GM03348 (cell line): Measurements from ENCODE around the gene MBD3L1.

Experiments used
- DNase-seq: peaks from one replicate; pipeline ENCODE4 v3.0.0; 2012; ENCODE audit warnings: low spot score

The MBD3L1 gene

DNA sequence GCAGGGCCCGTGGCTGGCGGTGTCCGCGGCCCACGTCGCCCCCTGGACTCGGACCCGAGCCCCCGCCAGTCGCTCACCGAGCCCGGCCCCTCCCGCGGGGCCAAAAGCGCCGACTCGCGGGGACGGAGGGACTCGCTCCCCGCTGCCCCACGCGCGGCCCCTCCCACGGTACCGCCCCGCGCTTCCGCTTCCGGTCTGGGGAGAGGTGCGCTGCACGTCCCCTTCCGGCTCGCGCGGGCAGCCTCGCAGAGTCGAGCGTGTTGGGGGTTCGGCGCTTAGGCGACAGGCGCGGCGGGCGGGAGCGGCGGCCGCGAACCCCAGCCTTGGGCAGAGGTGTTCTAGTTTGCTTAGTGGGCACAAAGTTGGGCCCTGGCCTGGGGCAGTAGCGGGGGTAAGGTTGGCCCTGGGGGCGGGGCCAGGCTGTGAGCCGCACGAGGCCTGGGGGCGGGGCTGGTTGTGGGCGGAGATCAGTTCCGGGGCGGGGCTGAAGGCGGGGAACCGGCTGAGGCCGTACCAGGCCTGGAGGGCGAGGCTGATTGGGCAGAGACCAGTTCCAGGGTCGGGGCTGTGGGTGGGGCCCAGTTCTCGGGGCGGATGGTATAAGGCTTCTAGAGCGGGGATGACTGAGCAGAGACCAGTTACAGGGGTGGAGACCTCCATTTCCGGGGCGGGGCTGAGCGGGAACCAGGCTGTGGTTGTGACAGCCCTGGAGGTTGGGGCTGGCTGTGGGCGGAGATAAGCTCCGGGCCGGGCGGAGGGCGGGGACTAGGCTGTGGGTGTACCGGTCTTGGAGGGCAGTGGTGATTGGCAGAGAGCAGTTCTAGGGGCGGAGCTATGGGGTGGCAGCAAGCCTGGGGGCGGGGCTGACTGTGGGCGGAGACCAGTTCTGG, at the start of gene MBD3L1, which contains the start of gene ZNF558:
Gene MBD3L1 (plus strand): TSS at position 246 of the 890 bp plus-strand sequence. CDS start 10,302 bp downstream, outside the sequence.
Gene ZNF558 (minus strand): TSS at position 173 of the 890 bp plus-strand sequence. CDS start 9,645 bp downstream, outside the sequence.
- peak; percentile 99 for DNase-seq

DNA sequence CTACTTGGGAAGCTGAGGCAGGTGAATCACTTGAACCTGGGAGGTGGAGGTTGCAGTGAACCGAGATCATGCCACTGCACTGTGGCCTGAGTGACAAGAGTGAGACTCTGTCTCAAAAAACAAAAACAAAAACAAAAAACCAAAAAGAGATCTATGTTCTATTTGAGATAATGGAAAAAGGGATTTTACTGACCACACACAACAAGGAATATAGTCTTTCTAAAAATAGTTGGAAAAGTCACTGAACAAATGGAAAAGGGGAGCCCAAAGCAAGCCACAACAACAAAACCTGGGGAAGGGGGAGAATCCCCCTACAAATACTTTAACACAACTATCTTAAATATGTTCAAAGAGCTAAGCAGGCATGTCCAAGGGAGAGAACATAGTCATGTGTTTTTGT, 37.4 kb upstream of the MBD3L1 start:
- no peak for DNase-seq

DNA sequence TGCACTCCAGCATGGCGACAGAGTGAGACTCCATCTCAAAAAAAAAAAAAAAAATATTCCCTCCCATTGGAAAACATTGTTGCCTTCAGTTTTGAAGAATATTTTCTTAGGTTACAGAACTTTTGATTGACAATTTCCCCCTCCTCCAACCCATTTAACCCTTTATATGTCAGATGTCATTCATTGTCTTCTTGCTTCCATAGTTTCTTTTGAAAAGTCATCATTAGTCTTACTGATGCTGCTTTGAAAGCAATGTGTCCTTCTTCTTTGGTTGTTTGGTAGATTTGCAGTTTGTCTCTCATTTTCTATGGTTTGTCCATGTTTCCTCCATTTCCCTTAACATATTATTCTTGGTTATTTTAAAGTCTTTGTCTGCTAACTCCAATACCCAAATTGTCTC, 25.5 kb upstream of the MBD3L1 start:
- no peak for DNase-seq

DNA sequence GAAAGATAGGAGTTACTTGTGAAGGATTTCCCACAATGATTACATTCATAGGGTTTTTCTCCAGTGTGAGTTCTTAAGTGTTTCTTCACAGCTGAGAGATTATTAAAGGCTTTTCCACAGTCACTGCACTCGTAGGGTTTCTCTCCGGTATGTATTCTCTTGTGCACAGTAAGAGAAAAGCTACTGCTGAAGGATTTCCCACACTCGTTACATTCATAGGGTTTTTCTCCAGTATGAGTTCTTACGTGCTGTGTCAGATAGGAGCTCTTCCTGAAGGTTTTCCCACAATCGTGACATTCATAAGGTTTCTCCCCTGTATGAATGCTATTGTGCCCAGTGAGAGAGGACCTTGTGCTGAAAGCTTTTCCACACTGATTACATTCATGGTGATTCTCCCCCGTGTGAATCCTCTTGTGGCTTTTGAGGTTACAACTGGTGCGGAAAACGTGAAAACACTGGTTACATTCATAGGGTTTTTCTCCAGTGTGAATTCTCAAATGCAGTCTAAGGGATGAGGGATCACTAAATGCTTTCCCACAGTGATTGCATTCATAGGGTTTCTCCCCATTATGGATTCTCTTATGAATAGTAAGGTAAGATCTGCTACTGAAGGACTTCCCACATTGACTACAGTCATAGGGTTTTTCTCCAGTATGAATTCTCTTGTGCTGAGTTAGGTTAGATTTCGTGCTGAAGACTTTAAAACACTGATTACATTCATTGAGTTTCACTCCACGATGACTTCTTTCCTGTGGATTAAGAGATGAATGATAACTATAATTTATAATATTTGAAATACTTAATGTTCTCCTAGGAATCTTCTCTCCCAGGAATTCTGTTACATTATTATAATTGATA, 20.6 kb upstream of the MBD3L1 start:
- DNase-seq: no peak

DNA sequence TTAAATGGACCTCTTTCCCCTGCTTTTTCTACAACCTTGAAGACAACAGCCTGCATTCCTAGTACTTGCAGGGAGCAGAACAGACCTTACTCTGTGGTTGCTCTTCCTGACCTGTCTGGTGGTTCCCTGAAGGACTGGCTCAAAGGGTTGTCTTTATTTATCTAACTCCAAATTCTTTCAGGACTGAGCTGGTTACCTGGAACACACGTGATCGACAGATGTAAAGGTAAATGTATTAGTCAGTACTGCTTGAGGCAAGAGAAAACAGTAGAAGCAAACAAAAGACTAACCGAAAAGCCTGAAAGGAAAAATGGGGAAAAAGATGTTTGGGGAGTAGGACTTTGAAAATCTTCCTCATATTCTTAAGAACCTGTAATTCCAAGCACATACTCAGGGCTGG, 18.0 kb upstream of the MBD3L1 start:
- no peak for DNase-seq

DNA sequence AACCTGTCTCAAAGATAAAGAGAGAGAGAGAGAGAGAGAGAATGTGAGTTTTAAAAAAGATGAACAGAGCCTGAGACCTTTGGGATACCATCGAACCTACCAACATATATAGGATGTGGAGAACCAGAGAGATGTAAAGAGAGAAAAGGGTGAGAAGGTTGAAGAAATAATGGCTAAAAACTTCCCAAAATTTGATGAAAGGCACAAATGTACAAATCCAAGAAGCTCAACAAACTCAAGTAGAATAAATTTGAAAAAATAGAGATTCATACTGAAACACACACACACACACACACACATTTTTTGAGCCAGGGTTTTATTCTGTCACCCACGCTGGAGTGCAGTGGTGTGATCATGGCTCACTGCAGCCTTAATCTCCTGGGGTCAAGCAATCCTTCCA, 16.4 kb upstream of the MBD3L1 start:
- DNase-seq: no peak

DNA sequence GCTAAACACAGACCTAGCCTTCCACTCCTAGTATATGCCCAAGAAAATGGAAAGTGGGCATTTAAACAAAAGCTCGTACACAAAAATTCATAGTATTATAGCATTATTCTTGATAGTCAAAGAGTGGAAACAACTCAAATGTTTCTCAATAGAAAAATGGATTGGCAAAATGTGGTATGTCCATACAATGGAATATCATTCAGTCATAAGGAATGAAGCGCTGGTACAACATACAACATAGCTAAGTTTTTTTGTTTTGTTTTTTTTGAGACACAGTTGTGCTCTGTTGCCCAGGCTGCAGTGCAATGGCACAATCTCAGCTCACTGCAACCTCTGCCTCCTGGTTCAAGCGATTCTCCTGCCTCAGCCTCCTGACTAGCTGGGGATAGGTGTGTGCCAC, 11.9 kb upstream of the MBD3L1 start:
- DNase-seq: no peak

DNA sequence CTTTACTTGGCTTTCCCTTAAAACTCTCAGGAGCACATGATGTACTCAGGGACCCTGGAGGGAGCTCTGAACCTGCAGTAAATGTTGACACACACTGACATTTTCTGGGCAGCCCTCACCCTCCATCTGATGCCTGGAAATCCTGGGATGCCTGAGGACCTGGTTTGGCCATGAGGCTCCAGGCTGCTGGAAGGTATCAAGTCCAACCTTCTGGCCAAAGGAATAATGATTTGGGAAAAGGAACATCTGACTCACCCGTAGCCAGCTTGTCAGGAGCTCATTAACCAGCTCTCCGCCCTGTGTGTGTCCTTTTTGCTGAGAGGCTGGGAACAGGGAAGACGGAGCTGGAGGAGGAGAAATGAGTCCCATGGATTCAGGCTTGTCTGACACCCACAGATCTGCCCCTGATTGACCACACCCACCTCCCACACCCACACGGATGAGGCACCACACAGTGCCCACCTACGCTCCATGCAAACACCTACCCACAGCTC, 10.4 kb upstream of the MBD3L1 start:
- DNase-seq: no peak

DNA sequence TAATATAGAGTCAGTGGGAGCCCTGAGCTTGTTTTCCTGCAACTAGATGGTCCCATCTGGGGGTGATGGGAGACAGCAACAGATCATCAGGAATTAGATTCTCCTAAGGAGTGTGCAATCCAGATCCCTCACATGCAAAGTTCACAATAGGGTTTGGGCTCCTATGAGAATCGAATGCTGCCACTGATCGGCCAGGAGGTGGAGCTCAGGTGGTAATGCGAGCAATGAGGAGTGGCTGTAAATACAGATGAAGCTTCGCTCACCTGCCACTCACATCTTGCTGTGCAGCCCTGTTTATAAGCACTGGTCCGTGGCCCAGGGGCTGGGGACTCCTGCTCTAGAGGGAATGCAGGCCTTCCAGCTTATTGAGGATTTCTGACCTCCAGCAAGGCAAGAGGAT, 5.8 kb upstream of the MBD3L1 start:
- DNase-seq: no peak

DNA sequence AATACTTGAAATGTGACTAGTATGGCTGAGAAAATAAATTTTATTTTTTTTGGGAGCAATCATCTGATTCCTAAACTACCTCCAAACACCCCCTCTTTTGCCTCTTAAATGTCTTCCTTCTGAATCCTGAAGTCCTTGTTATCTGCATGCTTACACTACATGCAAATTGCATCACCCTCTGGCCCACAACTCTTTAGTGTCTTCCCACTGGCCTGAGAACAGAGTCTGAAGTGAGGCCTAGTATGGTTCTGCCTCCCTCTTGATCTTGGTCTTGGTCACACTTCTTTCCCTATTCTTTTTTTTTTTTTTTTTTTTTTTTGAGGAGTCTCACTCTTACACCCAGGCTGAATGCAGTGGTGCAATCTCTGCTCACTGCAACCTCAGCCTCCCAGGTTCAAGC, 4.9 kb upstream of the MBD3L1 start:
- no peak for DNase-seq

DNA sequence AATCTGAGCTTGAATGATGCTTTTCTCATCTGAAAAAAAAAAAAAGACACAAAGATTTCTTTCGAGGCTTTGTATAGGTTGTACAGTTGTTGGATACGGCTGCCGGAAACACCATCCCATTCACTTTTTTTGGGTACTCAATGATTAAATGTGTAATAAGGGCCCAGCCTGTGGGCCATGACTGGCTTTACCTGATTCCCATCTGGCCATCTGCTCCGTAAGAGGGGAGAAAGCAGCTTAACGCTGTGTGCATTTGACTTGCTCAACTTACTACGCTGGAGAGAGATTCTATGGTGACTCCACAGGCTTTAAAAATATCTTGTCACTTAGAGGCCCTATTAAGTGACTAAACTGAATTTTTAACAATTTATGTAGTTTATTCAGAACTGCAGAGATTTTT, 804 bp upstream of the MBD3L1 start:
- DNase-seq: no peak

DNA sequence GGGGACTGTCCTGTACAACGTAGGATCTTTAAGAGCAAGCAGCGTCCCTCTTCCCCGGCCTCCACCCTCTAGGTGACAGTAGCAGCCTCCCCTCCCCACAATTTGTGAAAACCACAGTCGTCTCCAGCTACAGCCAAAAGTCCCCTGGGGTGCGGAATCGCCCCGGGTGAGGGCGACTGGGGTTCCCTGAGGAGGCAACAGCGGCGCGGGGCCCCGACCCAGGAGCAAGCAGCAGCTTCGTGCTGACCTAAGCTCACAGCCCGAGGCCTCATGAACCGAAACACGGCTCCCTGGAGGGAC, 395 bp upstream of the MBD3L1 start:
- DNase-seq: no peak

DNA sequence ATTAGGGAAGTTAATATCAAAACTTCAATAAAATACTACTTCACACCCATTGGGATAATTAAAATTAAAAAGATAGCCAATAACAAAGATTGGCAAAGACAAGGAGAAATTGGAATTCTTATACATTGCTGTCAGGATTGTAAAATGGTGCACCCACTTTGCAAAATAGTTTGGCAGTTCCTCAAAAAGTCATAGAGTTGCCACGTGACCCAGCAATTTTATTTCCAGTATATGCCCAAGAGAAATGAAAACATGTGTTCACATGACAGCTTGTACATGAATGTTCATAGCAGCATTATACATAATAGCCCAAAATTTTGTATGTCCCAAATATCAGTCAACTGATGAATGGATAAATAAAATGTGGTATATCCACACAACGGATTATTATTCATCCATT, 3.3 kb downstream of the MBD3L1 start:
- no peak for DNase-seq

DNA sequence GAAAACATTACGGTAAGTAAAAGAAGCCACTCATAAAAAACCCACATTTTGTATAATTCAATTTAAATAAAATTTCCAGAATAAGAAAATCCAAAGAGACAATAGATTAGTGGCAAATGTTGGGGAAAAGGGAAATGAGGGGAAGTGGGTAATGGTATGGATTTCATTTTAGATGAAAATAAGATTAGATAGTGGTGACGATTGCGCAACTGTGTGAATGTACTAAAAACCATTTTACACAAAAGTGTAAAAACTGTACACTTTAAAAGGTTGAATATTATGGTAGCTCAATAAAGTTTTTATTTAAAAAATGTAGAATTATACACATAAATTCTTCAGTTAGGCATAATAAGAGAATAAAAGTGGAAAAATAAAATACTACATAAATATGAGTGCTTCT, 3.7 kb downstream of the MBD3L1 start:
- no peak for DNase-seq

DNA sequence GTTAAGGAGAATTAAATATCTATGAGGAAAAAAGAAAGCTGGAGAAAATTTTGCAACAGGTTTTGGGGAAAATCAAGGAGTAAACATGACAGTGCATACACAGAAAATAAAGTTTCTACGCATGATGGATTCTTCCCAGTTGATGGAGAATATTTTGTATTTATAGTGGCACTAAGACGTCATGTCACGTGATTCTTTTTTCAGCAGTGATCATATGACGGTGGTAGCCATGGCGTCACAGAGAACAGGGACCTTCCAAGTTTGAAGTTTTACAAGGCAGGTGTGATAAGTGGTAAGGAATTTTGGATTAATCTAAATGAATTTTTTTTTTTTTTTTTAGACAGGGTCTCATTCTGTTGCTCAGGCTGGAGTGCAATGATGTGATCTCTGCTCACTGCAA, 8.5 kb downstream of the MBD3L1 start:
- no peak for DNase-seq

DNA sequence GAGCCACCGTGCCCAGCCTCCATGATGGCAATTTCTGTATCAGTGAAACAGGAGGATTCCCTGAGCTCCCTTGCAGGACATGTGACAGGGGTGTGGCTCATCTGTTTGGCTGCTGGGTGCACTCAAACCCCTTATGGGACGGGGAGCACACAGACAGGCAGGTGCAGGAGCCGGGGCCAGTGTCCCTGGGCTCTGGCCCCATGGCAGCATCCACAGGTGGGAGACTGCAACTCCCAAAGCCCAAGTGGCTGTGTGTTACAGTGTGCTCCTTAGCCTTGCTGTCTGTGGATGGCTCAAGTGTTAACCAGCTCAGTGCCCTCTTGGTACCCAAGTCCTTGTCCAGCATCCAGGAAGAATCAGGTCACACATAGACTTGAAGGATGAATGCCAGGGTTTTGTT, 14.6 kb downstream of the MBD3L1 start:
- DNase-seq: no peak

DNA sequence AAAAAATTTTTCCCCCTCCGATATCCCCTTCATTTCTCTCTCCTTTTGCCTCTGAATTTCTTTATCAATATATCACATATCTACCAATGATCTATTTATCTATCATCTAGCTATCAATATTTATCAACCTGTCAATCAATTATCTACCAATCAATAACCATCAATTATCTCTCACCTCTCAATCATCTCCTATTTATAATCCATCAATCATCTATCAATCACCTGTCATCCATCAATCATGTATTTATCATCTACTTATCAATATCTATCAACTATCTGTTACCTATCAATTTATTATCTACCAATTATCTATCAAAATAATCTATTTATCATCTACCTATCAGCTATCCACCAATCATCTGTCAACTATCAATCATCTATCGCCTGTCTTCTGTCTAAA, 17.1 kb downstream of the MBD3L1 start:
- DNase-seq: no peak

DNA sequence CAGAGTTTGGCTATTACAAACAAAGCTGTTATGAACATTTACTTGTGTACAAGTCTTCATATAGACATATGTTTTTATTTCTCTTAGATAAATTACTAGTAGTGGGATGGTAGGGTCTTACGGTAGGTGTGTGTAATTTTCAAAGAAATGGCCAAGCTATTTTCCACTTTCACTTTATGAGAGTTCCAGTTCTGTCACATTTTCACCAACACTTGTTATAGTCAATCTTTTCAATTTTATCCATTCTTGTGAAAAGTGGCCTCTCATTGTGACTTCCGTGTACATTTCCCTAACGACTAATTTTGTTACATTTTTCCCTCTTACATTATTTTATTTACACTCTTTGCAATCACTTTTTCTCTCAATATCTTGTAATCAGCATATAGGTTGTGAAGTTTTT, 18.3 kb downstream of the MBD3L1 start:
- DNase-seq: no peak

DNA sequence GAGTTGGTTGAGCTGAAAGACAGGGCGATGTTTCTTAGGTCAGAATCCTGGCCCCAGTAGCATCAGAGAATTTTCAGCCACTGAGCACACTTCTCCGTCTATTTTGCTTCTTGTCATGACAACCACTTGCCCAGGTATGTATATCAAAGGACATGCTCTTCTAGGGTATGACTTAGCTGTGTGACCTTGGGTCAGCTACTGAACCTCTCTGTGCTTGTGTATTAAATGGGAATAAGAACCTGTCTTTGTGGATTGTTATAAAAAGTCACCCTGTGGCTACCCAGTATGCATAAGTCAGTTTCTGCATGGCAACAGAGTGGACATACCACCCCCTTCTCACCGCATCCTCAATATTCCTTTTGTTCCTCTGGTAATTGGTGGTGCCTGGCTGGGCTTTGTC, 26.1 kb downstream of the MBD3L1 start:
- DNase-seq: no peak

DNA sequence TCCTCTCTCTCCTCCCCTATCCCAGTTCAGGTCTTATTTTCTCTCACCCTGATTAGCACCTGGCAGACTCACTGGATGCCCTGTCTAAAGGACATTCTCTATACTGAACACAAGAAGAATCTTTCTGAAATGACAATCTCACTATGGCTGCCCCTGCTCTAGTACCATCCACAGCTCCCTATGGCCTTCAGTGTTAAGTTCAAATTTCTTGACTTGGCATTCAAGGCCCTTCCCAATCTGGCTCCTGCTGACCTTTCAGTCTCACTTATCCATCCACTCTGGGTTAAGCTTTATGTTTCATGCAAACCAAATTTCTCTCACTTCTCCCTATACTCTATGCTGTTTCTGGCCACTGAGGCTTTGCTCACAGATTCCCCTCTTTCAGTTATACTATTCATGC, 34.2 kb downstream of the MBD3L1 start:
- DNase-seq: no peak

DNA sequence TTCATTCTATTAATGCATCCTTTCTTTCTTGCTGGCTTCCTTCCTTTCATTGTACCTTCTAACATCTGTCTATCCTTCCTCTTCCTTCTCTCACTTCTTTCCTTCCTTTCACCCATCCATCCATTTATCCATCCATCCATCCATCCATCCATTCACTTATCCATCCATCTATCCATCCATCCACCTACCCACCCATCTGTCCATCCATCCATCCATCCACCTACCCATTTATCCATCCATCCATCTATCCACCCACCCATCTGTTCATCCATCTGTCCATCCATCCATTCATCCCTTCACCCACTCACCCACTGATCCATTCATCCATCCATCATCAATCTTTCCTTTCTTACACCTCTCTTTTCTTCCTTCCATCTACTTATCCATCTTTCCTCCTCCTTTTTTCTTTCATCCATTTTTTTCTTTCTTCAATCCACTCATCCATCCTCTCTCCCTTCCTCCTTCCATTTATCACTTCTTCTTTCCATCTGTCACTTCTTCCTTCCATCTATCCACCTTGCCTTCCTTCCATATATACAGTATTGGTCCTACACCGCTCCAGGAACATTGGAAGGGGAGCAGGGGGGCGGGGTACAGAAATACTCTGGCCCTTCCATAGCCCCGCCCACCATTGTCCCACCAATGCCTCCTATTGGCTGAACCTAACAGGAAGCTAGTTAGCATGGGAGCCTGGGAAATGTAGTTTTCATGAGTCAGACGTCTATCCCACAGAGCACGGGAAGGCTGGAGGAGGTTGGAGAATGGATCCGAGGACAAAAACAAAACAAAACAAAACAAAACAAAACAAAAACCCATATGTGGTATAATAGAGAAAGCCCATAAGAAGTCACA, 45.9 kb downstream of the MBD3L1 start:
- no peak for DNase-seq

DNA sequence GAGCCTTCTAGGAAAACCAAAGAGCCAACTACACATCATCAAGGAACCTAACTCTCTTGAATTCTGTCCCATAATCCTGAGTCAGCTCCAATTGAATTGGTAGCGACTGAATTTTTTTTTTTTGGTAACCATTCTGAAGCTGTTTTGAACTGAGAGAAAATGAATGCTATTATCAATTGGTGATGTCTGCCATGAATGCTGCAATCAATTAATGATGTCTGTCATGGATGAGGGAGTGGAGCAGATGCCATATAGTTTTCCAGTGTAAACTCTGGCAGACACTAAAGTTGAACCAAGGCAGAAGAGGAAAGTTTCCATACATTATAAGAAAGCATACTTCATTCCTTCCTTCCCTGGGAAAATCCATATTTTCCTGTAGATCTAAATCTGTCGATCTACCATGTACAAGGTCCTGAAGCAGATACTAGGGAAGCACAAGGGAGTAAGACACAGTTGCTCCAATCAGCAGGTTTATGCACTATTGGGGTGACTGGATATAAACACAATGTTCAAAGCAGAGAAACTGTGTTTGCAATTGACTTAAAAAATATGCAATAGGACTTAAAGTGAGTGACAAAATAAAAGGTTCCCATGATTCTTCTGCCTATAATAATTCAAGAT, 48.8 kb downstream of the MBD3L1 start:
- DNase-seq: no peak
